Esophagus squamous epithelium (tissue), 4 donors: Measurements from ENCODE around the gene HECTD2.

Source experiments
- POLR2A ChIP-seq, 4 donors: fragments of 450-650 bp; IDR thresholded peaks; one replicate each; pipeline ENCODE4 v1.6.1; 2017; ENCODE audit warnings: antibody characterized with exemption in 4 of 4, mild to moderate bottlenecking in 4 of 4, moderate library complexity in 3 of 4
- TF ChIP-seq, protein P1 (sequence below), 6 experiments: fragments of 450-650 bp in 4 of 6; fragments of 200-600 bp in 2 of 6; sonication (generic) in 2 of 6; IDR thresholded peaks; one replicate each; pipeline ENCODE4 v1.5.1; 2016 to 2019; ENCODE audit warnings: antibody characterized with exemption in 6 of 6, mild to moderate bottlenecking in 4 of 6, moderate library complexity in 4 of 6

GRCh38 chr10:91422915-91423314, 12.8 kb downstream of the HECTD2 start:
- TF ChIP-seq, protein P1, sequence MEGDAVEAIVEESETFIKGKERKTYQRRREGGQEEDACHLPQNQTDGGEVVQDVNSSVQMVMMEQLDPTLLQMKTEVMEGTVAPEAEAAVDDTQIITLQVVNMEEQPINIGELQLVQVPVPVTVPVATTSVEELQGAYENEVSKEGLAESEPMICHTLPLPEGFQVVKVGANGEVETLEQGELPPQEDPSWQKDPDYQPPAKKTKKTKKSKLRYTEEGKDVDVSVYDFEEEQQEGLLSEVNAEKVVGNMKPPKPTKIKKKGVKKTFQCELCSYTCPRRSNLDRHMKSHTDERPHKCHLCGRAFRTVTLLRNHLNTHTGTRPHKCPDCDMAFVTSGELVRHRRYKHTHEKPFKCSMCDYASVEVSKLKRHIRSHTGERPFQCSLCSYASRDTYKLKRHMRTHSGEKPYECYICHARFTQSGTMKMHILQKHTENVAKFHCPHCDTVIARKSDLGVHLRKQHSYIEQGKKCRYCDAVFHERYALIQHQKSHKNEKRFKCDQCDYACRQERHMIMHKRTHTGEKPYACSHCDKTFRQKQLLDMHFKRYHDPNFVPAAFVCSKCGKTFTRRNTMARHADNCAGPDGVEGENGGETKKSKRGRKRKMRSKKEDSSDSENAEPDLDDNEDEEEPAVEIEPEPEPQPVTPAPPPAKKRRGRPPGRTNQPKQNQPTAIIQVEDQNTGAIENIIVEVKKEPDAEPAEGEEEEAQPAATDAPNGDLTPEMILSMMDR (IDR thresholded peaks at IDR 0.05), result no peak
- no peak for TF ChIP-seq POLR2A (IDR thresholded peaks at IDR 0.05)
